SK-N-SH treated with all-trans-retinoic acid at 6 μM for 48 hours (cell line): ENCODE results near the gene NAA11.

ENCODE experiments used
- ATAC-seq: fragments of 200-7000 bp; cut with Tn5 transposase; 3 replicates; pipeline ENCODE4 v1.9.1; 2020; ENCODE audit warnings: mild to moderate bottlenecking, moderate library complexity
- BACH2 ChIP-seq: fragments of 250-450 bp; sonication (Bioruptor Pico); IDR thresholded peaks from 2 replicates; pipeline ENCODE4 v1.9.0; 2021; ENCODE audit warnings: mild to moderate bottlenecking, borderline replicate concordance
- CREB5 ChIP-seq: fragments of 250-450 bp; sonication (Bioruptor Pico); IDR thresholded peaks from 2 replicates; pipeline ENCODE4 v1.5.1; 2020; ENCODE audit warnings: low read depth, mild to moderate bottlenecking, moderate library complexity
- CSDC2 ChIP-seq: fragments of 250-450 bp; sonication (Bioruptor Pico); IDR thresholded peaks from 2 replicates; pipeline ENCODE4 v1.5.0; 2020; ENCODE audit warnings: mild to moderate bottlenecking, moderate library complexity
- ESRRG ChIP-seq: fragments of 250-450 bp; sonication (Bioruptor Pico); IDR thresholded peaks from 2 replicates; pipeline ENCODE4 v1.6.1; 2021; ENCODE audit warnings: mild to moderate bottlenecking
- ISL1 ChIP-seq: fragments of 250-450 bp; sonication (Bioruptor Pico); IDR thresholded peaks from 2 replicates; pipeline ENCODE4 v2.1.2; 2022; ENCODE audit warnings: mild to moderate bottlenecking, moderate library complexity
- OSR1 ChIP-seq: fragments of 250-450 bp; sonication (Bioruptor Pico); IDR thresholded peaks from 2 replicates; pipeline ENCODE4 v1.8.0; 2022; ENCODE audit warnings: moderate library complexity, mild to moderate bottlenecking, inconsistent platforms
- POU6F1 ChIP-seq: fragments of 250-450 bp; sonication (Bioruptor Pico); IDR thresholded peaks from 2 replicates; pipeline ENCODE4 v1.8.0; 2021; ENCODE audit warnings: low read depth, mild to moderate bottlenecking, moderate library complexity, borderline replicate concordance
- PPARA ChIP-seq: fragments of 250-450 bp; sonication (Bioruptor Pico); IDR thresholded peaks from 2 replicates; pipeline ENCODE4 v1.5.0; 2020; ENCODE audit warnings: mild to moderate bottlenecking, borderline replicate concordance
- RARB ChIP-seq: fragments of 250-450 bp; sonication (Bioruptor Pico); IDR thresholded peaks from 2 replicates; pipeline ENCODE4 v1.8.0; 2021; ENCODE audit warnings: mild to moderate bottlenecking, moderate library complexity
- SNAI2 ChIP-seq: fragments of 250-450 bp; sonication (Bioruptor Pico); IDR thresholded peaks from 2 replicates; pipeline ENCODE4 v1.5.0; 2020; ENCODE audit warnings: mild to moderate bottlenecking, moderate library complexity
- TCF4 ChIP-seq: fragments of 250-450 bp; sonication (Bioruptor Pico); IDR thresholded peaks from 2 replicates; pipeline ENCODE4 v1.8.0; 2021; ENCODE audit warnings: mild to moderate bottlenecking, moderate library complexity, borderline replicate concordance
- TOX ChIP-seq: fragments of 250-450 bp; sonication (Bioruptor Pico); IDR thresholded peaks from 2 replicates; pipeline ENCODE4 v1.8.0; 2021; ENCODE audit warnings: mild to moderate bottlenecking, moderate library complexity, borderline replicate concordance
- ZC3H10 ChIP-seq: fragments of 250-450 bp; sonication (Bioruptor Pico); IDR thresholded peaks from 2 replicates; pipeline ENCODE4 v1.5.1; 2021; ENCODE audit warnings: mild to moderate bottlenecking, moderate library complexity
- ZFP3 ChIP-seq: fragments of 250-450 bp; sonication (Bioruptor Pico); IDR thresholded peaks from 2 replicates; pipeline ENCODE4 v1.5.0; 2020; ENCODE audit warnings: mild to moderate bottlenecking, moderate library complexity
- ZFP30 ChIP-seq: fragments of 450-650 bp; formaldehyde crosslinking; IDR thresholded peaks from 2 replicates; pipeline ENCODE4 v1.5.0; 2022; ENCODE audit warnings: mild to moderate bottlenecking, moderate library complexity
- ZNF565 ChIP-seq: fragments of 450-650 bp; formaldehyde crosslinking; conservative IDR thresholded peaks from 2 replicates; pipeline ENCODE4 v1.5.0; 2020; ENCODE audit warnings: low read depth, mild to moderate bottlenecking, moderate library complexity
- ZNF70 ChIP-seq: fragments of 450-650 bp; formaldehyde crosslinking; IDR thresholded peaks from 2 replicates; pipeline ENCODE4 v1.5.0; 2020; ENCODE audit warnings: mild to moderate bottlenecking, moderate library complexity
- ZNF8 ChIP-seq: fragments of 450-650 bp; formaldehyde crosslinking; IDR thresholded peaks from 2 replicates; pipeline ENCODE4 v1.5.0; 2020; ENCODE audit warnings: mild to moderate bottlenecking, moderate library complexity
- TF ChIP-seq, protein P1 (sequence below): fragments of 250-450 bp; sonication (Bioruptor Pico); IDR thresholded peaks from 2 replicates; pipeline ENCODE4 v1.8.0; 2020; ENCODE audit warnings: mild to moderate bottlenecking, moderate library complexity, borderline replicate concordance
- TF ChIP-seq, protein P2 (sequence below): fragments of 250-450 bp; sonication (Bioruptor Pico); IDR thresholded peaks from 2 replicates; pipeline ENCODE4 v1.5.0; 2020; ENCODE audit warnings: mild to moderate bottlenecking, moderate library complexity

Gene NAA11

GRCh38 chr4:79295086-79295485, 30.8 kb downstream of the NAA11 start (continued):
- TF ChIP-seq, protein P1, sequence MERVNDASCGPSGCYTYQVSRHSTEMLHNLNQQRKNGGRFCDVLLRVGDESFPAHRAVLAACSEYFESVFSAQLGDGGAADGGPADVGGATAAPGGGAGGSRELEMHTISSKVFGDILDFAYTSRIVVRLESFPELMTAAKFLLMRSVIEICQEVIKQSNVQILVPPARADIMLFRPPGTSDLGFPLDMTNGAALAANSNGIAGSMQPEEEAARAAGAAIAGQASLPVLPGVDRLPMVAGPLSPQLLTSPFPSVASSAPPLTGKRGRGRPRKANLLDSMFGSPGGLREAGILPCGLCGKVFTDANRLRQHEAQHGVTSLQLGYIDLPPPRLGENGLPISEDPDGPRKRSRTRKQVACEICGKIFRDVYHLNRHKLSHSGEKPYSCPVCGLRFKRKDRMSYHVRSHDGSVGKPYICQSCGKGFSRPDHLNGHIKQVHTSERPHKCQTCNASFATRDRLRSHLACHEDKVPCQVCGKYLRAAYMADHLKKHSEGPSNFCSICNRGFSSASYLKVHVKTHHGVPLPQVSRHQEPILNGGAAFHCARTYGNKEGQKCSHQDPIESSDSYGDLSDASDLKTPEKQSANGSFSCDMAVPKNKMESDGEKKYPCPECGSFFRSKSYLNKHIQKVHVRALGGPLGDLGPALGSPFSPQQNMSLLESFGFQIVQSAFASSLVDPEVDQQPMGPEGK (CRISPR knock-in tag) = no peak
- TF ChIP-seq CSDC2 (CRISPR knock-in tag) = no peak
- TF ChIP-seq SNAI2 (CRISPR knock-in tag) = no peak
- TF ChIP-seq ZNF70 (CRISPR knock-in tag) = no peak
- no peak for TF ChIP-seq ZFP3 (CRISPR knock-in tag)
- no peak for TF ChIP-seq ZFP30 (CRISPR knock-in tag)
- TF ChIP-seq TOX (CRISPR knock-in tag) = no peak
- TF ChIP-seq ZNF565 = no peak
- TF ChIP-seq TCF4 (CRISPR knock-in tag) = no peak
- TF ChIP-seq ISL1 (CRISPR knock-in tag) = no peak
- TF ChIP-seq OSR1 (CRISPR knock-in tag) = no peak
- TF ChIP-seq RARB (CRISPR knock-in tag) = no peak
- TF ChIP-seq ZNF8 = no peak

- no peak for TF ChIP-seq CSDC2 (CRISPR knock-in tag)
- TF ChIP-seq ESRRG = no peak
- TF ChIP-seq ZFP30 (CRISPR knock-in tag) = no peak
- no peak for TF ChIP-seq ZNF8
- no peak for TF ChIP-seq PPARA
- TF ChIP-seq, all 23 proteins: peak for 0
- no peak for ATAC-seq
Measured at GRCh38 chr4:79294064-79294463, 31.8 kb downstream of the NAA11 start.

GRCh38 chr4:79292008-79292407, 33.9 kb downstream of the NAA11 start:
- ATAC-seq = no peak
- TF ChIP-seq ZNF565 = no peak
- TF ChIP-seq ZNF70 (CRISPR knock-in tag) = no peak
- TF ChIP-seq POU6F1 (CRISPR knock-in tag) = no peak
- TF ChIP-seq TCF4 (CRISPR knock-in tag) = no peak
- TF ChIP-seq, protein P1 (CRISPR knock-in tag) = no peak
- no peak for TF ChIP-seq ZFP30 (CRISPR knock-in tag)
- no peak for TF ChIP-seq TOX (CRISPR knock-in tag)
- TF ChIP-seq OSR1 (CRISPR knock-in tag) = no peak
- TF ChIP-seq ESRRG = no peak
- TF ChIP-seq BACH2 (CRISPR knock-in tag) = no peak
- no peak for TF ChIP-seq PPARA
- TF ChIP-seq, protein P2, sequence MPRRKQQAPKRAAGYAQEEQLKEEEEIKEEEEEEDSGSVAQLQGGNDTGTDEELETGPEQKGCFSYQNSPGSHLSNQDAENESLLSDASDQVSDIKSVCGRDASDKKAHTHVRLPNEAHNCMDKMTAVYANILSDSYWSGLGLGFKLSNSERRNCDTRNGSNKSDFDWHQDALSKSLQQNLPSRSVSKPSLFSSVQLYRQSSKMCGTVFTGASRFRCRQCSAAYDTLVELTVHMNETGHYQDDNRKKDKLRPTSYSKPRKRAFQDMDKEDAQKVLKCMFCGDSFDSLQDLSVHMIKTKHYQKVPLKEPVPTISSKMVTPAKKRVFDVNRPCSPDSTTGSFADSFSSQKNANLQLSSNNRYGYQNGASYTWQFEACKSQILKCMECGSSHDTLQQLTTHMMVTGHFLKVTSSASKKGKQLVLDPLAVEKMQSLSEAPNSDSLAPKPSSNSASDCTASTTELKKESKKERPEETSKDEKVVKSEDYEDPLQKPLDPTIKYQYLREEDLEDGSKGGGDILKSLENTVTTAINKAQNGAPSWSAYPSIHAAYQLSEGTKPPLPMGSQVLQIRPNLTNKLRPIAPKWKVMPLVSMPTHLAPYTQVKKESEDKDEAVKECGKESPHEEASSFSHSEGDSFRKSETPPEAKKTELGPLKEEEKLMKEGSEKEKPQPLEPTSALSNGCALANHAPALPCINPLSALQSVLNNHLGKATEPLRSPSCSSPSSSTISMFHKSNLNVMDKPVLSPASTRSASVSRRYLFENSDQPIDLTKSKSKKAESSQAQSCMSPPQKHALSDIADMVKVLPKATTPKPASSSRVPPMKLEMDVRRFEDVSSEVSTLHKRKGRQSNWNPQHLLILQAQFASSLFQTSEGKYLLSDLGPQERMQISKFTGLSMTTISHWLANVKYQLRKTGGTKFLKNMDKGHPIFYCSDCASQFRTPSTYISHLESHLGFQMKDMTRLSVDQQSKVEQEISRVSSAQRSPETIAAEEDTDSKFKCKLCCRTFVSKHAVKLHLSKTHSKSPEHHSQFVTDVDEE (CRISPR knock-in tag) = no peak
- TF ChIP-seq ZC3H10 (CRISPR knock-in tag) = no peak
- TF ChIP-seq, all 23 proteins: peak for 0

DNA sequence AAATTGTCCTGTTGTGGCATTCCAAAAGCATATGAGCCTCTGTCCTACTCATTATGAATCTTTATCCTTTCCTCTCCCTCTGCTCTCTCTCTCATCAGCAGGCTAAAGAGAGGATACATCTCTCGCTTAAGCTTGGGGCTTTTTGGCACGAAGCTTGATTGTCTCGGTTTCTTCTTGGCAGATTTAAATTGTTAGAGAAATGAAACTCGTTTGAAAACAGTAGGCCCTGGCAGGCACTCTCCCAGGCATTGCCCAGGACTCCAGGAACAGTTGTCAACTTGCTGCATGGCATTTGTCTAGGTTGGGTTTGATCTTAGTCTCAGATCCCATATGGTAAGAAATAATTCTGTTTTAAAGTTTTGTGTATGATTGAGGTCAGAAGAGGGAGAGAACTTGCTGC, 35.5 kb downstream of the NAA11 start:
- TF ChIP-seq CSDC2 (CRISPR knock-in tag) (no peak), OSR1 (CRISPR knock-in tag) (no peak)
- no peak for ATAC-seq

GRCh38 chr4:79288185-79288584, 37.7 kb downstream of the NAA11 start:
- ATAC-seq = no peak

More at GRCh38 chr4:79288185-79288584, 37.7 kb downstream of the NAA11 start:
- TF ChIP-seq ZFP3 (CRISPR knock-in tag) = no peak
- TF ChIP-seq, protein P1 (CRISPR knock-in tag) = no peak
- no peak for TF ChIP-seq BACH2 (CRISPR knock-in tag)
- no peak for TF ChIP-seq TCF4 (CRISPR knock-in tag)
- TF ChIP-seq ZNF565 = no peak
- TF ChIP-seq CREB5 (CRISPR knock-in tag) = no peak
- TF ChIP-seq ZFP30 (CRISPR knock-in tag) = no peak
- TF ChIP-seq TOX (CRISPR knock-in tag) = no peak
- TF ChIP-seq ISL1 (CRISPR knock-in tag) = no peak
- no peak for TF ChIP-seq CSDC2 (CRISPR knock-in tag)
